ENCODE measurements around the gene ZNF524.

Gene ZNF524

DNA sequence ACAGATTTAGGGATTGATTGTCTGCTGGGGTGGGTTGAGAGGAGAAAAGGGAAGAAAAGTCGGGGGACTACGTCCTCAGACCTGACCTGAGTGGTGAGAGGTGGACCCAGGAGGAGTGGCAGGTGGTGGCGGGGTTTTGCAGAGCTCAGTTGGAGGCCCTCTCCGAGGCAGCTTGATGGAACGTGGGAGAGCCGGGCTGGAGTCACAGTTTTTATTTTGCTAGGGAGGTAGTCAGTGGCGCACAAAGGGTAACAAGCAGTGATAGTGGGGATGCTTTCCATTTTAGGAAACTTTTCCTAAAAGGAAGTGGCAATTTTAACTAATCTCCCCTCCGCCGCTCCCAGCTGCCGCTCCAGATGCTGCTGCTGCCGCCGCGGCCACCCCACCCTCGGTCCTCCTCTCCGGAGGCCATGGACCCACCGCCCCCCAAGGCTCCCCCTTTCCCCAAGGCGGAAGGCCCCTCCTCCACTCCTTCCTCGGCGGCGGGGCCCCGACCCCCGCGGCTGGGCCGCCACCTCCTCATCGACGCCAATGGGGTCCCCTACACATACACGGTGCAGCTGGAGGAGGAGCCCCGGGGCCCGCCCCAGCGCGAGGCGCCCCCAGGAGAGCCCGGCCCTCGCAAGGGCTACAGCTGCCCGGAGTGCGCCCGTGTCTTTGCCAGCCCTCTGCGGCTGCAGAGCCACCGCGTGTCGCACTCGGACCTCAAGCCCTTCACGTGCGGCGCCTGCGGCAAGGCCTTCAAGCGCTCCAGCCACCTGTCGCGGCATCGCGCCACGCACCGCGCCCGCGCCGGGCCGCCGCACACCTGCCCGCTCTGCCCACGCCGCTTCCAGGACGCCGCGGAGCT lies 42.3 kb downstream of the ZNF524 start:
- no peak for DNase-seq (ENCODE audit: low read depth in 2 of 2)

DNA sequence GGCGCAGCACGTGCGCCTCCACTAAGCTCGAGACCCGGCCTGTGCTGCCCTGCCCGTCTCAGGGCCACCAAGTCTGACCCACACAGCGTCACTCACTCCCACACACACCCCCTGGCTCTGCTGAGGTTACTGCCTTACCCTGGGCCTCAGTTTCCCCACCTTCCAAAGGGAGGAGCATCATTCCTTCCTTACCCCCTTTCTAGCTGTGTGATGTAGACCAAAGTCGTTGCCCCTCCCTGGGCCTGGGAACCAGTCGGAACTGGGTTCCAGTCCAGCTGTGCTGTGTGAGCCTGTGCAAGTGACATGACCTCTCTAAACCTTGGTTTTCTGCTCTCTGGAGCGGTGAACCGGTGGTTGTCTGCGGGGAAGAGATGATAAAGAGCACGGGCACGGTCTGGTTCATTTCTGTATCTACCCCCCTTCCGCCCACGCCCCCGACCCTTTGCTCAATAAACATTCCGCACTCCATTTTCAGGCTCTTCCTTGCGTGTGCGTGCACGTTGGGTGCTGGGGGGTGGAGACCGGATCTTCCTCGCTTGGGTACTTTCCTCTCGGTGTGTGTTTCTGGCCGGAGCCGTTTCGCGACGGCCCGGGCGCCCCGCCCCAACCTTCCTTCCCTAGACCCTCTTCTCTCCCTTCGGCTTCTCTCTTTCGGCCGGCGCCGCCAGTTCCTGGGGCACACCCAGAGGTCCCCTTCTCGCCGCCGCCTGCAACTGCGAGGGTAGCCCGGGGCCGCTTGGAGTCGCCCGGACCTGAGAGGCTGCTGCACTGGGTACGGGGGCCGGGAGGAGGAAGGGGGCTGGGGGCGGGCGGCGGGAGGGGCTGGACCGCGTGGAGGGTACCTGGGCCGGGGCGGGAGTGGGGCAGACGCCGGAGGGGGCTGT lies 43.2 kb downstream of the ZNF524 start, which contains the start of gene ZNF581:
Gene ZNF581, plus strand, starts transcription at position 647 of the 884 bp plus-strand sequence. CDS start 923 bp downstream, outside the sequence.
- DNase-seq (ENCODE audit: low read depth in 2 of 2), result peak; percentile 60 to 69

DNA sequence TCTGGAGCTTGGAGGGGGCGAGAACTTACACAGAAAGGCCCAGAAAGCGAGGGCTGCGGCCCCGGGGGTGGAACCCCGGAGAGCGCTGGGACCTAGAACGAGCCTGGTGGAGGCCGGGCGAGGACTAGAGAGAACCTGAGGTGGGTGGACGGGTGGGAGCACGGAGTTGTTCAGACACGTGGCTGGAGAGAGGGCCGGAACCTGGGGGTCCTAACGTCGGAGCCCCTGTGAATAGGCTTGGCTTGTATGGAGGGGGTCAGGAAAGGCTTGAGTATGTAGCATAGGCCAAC lies 43.7 kb downstream of the ZNF524 start:
- DNase-seq (ENCODE audit: low read depth in 2 of 2), result no peak

- no peak for DNase-seq (ENCODE audit: low read depth in 2 of 2)
Observed at GRCh38 chr19:55644191-55644833, 44.2 kb downstream of the ZNF524 start.

GRCh38 chr19:55644842-55645511 lies 44.9 kb downstream of the ZNF524 start:
- DNase-seq (ENCODE audit: low read depth in 2 of 2), result no peak

- DNase-seq (ENCODE audit: low read depth in 2 of 2), result no peak
Observed at GRCh38 chr19:55645512-55645881, 45.4 kb downstream of the ZNF524 start.

DNA sequence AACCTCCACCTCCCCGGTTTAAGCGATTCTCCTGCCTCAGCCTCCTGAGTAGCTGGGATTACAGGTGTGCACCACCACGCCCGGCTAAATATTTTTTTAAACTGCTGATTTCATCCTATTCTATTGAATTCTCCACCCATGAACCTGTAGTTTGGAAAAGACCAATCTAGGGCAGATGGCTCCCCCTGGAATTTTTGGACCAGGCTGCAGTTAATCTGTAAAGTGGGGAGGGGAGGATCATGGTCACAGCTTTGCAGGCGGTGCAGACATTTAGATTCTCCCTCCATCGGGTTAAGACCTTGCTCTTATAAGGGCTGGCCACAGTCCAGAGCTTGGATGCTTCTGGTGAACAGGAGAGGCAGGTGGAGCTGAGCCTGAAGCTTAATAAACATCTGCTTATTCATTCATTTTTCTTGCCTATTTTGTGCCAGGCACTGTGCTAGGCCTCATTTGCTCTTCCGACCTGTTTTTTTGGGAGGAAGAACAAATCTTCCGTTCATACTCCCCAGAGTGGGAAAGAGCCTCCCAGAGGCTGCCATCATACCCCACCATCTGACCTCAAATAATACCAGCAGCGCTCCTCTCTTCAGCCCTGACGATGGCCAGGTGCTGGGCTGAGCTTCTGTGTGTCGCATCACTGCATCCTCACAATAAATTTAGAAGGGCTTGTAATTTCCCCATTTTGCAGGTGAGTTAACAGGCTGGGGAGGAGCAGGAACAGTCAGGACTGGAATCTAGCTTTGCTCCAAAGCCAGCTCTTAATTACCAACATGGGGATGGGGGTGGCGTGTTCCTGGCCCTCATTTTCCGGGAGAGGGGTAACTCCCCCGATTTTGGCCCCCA lies 47.0 kb downstream of the ZNF524 start:
- no peak for DNase-seq (ENCODE audit: low read depth in 2 of 2)

DNA sequence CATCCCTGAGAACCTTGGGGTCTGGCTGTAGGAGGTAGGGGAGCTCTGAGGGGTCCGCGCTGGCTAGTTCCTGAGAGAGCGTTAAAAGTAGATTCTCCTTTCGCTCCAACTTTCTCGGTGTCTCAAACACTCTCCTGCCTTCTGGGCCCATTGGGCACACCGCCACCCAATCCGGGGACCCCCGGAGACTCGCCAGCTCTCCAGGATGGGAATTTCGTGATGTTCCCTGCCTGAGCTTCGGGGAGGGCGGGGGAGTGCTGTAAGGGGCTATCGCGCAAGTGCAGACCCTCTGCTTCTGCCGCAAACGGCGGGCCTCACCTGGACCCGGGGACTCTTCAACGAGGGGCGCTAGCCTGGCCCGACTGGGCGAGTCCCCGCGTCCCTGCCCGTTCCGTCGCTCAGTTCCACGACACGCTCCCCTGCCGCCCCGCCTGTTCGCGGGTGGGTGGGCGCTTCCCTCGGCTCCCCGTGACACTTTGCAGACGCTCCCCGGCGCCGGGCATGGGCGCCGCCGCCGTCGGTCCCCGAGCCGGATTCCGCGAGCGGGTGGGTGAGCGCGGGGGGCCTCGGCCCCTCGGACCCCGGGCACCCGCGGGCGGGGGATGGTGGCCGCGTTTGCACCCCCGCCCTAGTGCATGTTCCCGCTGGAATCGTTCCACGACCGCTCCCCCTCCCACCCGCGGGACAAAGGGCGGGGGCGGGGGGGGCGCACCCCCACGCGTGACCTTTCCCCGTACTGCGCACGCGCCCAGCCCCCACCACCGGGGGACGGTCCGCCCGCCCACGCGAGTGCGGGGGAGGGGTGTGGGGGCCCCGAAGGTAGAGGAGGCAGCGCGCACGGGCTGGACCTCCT lies 47.9 kb downstream of the ZNF524 start, which contains the start of gene CCDC106:
Gene CCDC106, plus strand, starts transcription at position 481 of the 853 bp plus-strand sequence. CDS start 835 bp downstream, outside the sequence.
- no peak for DNase-seq (ENCODE audit: low read depth in 2 of 2)

DNA sequence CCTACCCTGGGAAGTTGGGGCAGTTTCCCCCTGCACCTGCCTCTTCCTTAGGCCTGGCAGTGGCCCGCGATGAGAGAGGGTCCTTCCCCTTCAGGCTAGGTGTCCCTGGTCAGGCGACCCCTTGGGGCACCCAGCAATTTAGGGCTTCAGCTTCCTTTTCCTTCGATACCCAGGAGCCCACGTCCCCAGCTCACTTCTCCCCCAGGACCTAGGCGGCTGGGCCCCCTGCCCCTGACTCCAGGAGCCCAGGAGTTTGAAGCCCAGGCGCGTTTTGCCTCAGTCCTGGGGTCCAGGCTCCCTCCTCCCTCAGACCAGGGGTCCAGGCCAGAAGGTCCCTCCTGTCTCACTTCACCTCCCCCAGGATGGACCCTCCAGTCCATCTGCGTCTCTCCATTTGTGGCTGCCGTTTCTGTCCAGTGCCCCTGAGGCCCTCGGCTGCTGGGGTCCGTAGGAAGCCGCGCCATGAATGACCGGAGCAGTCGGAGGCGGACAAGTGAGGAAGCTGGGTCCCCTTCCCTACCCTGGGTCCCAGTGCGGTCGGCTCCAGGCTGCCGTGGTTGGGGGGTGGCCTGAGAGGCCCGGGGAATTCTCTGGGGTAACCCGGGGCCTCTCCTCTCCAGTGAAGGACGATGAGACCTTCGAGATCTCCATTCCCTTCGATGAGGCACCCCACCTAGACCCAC lies 48.6 kb downstream of the ZNF524 start:
- DNase-seq (ENCODE audit: low read depth in 2 of 2), result no peak

- DNase-seq (ENCODE audit: low read depth in 2 of 2), result no peak
Observed at GRCh38 chr19:55649268-55650125, 49.4 kb downstream of the ZNF524 start.

GRCh38 chr19:55650126-55650557 lies 50.1 kb downstream of the ZNF524 start:
- no peak for DNase-seq (ENCODE audit: low read depth in 2 of 2)

DNA sequence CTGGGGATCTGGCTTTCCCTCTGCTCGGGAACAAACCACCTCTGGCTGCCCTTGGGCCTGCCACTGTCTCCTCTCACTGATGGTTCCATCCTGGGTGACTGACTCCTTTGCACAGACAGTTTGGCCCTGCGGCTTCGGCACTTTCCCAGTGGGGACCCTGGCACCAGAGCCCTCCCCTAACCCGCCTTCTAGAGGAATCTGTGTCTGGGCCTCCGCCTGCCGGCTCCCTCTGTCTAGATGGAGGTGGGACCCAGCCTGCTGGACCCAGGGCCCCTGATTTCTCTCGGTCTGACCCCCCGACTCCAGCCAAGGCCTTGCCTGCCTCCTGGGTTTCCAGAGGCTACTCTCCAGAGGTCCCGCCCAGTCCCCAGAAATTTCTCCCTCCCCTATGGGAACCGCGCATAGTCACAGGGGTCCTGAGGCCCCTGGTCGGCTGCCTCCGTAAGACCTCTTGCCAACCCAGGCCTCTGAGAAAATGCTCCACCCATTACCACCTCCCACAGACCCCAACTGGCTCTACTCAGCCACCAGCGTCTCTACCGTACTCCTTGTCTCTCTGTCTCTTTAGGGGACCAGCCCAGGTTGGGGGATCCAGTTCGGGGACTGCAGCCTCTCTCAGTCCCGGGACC lies 50.6 kb downstream of the ZNF524 start:
- DNase-seq (ENCODE audit: low read depth in 2 of 2), result no peak

- DNase-seq (ENCODE audit: low read depth in 2 of 2), result no peak
Observed at GRCh38 chr19:55651236-55651635, 51.1 kb downstream of the ZNF524 start.

- DNase-seq (ENCODE audit: low read depth in 2 of 2), result no peak
Observed at GRCh38 chr19:55652311-55653128, 52.4 kb downstream of the ZNF524 start.

Measured in activated CD8-positive, alpha-beta memory T cell treated with anti-CD3 and anti-CD28 coated beads for 4 hours (primary cell).